Measurements from ENCODE around the gene PLCL2.

DNA sequence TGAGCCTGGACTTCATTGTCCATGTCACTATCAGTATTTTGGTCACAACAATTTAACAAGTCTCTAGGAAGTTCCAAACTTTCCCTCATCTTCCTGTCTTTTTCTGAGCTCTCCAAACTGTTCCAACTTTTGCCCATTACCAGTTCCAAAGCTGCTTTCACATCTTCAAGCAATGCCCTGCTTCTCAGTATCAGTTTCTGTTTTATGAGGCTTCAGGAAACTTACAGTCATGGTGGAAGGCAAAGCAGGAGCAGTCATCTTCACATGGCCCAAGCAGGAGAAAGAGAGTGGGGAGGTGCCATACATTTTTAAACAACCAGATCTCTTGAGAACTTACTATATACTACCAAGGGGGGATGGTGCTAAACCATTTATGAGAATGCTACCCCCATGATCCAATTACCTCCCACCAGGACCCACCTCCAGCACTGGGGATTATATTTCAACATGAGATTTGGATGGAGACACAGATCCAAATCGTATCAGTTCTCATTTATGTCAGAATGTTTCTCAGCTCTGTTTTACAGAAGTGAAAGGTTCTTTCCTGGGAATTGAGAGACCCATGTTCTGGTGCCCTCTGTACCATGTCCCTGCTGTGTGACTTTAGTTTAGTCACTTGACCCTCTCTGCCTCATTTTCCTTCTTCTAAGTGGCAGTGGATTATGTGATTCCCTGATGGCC, 169.7 kb downstream of the PLCL2 start:
- no peak for TF ChIP-seq POLR2AphosphoS5 (IDR thresholded peaks at IDR 0.05; ENCODE audit: low read depth, low read length)
- no peak for TF ChIP-seq POLR2A (IDR thresholded peaks at IDR 0.05; ENCODE audit: low read depth, low read length)
- TF ChIP-seq TAF1 (IDR thresholded peaks at IDR 0.05; ENCODE audit: low read depth, low read length): no peak
- TF ChIP-seq SPI1 (IDR thresholded peaks at IDR 0.05; ENCODE audit: low read depth, low read length): peak; percentile 45
- no peak for TF ChIP-seq PAX5 (IDR thresholded peaks at IDR 0.05; ENCODE audit: insufficient read depth, low read length, severe bottlenecking)
